Sigmoid colon (tissue), 4 donors: Measurements from ENCODE around the gene MAEA.

Source experiments
- EP300 ChIP-seq, 4 donors: sonication (generic); formaldehyde crosslinking; IDR thresholded peaks; one replicate each; pipeline ENCODE4 v1.6.1; 2017; ENCODE audit warnings: antibody characterized with exemption in 4 of 4
- POLR2A ChIP-seq, 2 donors: fragments of 450-650 bp; IDR thresholded peaks; one replicate each; pipeline ENCODE4 v1.6.1; 2016; ENCODE audit warnings: antibody characterized with exemption in 2 of 2, mild to moderate bottlenecking in 2 of 2, moderate library complexity in 2 of 2
- POLR2AphosphoS5 ChIP-seq, 4 donors: sonication (generic); formaldehyde crosslinking; IDR thresholded peaks; one replicate each; pipeline ENCODE4 v1.6.1; 2017; ENCODE audit warnings: antibody characterized with exemption in 4 of 4
- TF ChIP-seq, protein P1 (sequence below), 4 experiments: fragments of 450-650 bp in 3 of 4; fragments of 200-600 bp in 1 of 4; IDR thresholded peaks; one replicate each; pipeline ENCODE4 v1.5.1; 2016 to 2019; ENCODE audit warnings: antibody characterized with exemption in 4 of 4, mild to moderate bottlenecking in 3 of 4, moderate library complexity in 2 of 4

DNA sequence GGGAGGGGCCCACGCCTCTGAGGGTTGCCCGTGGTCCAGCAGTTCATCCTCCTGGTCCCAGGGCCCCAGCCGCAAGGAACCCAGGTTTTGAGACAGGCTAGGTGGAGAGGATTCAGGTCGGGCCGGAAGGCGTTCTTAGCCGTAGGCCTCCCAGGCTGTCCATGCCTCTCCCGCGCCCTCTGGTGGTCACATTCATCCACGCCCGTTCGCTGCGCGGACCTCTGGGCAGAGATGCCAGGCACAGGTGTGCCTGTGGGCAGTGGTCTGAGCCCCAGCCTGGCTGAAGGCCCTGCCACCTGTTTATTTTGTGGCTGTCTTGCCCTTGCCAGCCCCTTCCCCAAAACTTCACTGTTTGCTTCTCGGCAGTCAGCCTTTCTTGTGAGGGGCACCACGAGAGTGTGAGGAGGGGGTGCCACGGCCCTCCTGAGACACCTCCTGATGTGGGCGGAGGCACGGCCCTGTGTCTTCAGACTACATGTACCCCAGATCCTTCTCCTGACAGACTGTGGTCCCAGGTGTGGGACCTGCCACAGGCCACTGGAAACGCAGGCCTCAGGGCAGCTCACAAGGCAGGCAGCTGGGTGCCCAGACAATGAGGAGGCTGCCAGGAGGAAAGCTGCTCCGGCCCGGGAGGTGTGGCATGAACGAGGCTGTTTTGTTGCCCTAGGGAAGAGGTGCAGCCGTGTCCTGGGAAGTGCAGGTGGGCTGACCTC lies 62.3 kb downstream of the MAEA start:
- TF ChIP-seq, protein P1, sequence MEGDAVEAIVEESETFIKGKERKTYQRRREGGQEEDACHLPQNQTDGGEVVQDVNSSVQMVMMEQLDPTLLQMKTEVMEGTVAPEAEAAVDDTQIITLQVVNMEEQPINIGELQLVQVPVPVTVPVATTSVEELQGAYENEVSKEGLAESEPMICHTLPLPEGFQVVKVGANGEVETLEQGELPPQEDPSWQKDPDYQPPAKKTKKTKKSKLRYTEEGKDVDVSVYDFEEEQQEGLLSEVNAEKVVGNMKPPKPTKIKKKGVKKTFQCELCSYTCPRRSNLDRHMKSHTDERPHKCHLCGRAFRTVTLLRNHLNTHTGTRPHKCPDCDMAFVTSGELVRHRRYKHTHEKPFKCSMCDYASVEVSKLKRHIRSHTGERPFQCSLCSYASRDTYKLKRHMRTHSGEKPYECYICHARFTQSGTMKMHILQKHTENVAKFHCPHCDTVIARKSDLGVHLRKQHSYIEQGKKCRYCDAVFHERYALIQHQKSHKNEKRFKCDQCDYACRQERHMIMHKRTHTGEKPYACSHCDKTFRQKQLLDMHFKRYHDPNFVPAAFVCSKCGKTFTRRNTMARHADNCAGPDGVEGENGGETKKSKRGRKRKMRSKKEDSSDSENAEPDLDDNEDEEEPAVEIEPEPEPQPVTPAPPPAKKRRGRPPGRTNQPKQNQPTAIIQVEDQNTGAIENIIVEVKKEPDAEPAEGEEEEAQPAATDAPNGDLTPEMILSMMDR (IDR thresholded peaks at IDR 0.05) = peak; percentile 81 to 96 (median 86)
- TF ChIP-seq EP300 (IDR thresholded peaks at IDR 0.05) (no peak), POLR2A (IDR thresholded peaks at IDR 0.05) (no peak), POLR2AphosphoS5 (IDR thresholded peaks at IDR 0.05) (peak in 1 of 4 donors; percentile 10)
